Activated gamma-delta T cell treated with anti-CD3 and anti-CD28 coated beads, Interleukin-2, amount 50 U/mL, for 16 hours (primary cell): ENCODE data around the gene CTBP1.
"Not testable (repeated sequence)": the region's sequence is repeated elsewhere in the genome, so short reads cannot be mapped to it uniquely, and the experiment has no call there.

Experiments used
- DNase-seq: peaks from one replicate; pipeline ENCODE4 v3.0.0-alpha.2; 2020; ENCODE audit warnings: low read depth

Gene CTBP1

GRCh38 chr4:1248245-1249147 is at the start of gene CTBP1:
Gene CTBP1, minus strand, starts transcription at chr4:1249130. Its CDS starts 7,799 bp downstream, at chr4:1241331.
- peak; percentile 70 for DNase-seq

DNA sequence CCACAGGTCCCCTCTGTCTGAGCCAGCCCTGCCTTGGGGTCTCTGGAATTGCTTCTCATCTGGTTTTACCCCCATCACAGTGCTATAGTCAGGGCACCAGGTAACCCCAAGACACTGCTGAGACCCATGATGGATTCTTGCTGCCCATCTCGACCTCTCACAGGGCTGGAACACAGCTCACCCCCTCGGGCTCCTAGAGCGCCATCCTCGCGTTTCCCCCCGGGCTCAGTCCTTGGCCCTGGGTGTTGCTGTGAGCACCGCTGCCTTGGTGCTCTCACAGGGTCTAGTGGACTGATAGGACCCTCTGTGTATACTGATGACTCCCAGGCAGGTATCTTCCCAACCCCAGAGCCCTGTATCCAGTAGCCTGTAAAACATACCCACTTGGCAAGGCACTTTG is 49.5 kb upstream of the CTBP1 start:
- no peak for DNase-seq

GRCh38 chr4:1297456-1298325 is 48.8 kb upstream of the CTBP1 start:
- no peak for DNase-seq

- no peak for DNase-seq
Observed at GRCh38 chr4:1297023-1297395, 48.1 kb upstream of the CTBP1 start.

DNA sequence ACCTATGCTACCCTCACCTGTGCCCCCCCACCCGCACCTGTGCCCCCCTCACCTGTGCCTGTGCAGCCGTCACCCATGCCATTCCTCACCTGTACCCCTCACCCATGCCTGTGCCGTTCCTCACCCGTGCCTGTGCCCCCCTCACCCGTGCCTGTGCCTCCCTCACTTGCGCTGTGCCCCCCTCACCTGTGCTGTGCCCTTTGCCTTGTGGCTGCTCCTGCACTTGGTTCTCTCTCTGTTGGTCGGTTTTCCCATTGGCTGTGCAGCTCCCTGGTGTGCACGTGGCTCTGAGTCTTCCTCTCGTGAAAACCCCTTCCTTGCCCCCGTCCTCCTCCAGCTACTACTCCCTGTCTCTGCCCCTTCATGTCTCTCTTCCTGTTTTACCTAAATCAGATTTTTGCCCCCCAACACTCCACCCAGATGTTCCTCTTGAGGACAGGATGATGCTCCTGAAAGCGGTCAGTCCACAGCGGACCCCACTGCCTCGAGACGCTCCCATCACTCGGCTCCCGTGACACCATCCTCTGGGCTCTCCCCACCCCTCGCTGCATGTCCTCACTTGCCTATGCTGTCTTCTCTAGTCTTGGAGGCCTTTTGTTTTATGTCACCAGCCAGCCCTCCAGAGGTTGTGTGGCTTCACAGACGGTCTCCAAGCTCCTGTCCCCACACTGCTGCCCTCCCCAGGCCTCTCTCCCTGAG is 47.5 kb upstream of the CTBP1 start:
- no peak for DNase-seq

DNA sequence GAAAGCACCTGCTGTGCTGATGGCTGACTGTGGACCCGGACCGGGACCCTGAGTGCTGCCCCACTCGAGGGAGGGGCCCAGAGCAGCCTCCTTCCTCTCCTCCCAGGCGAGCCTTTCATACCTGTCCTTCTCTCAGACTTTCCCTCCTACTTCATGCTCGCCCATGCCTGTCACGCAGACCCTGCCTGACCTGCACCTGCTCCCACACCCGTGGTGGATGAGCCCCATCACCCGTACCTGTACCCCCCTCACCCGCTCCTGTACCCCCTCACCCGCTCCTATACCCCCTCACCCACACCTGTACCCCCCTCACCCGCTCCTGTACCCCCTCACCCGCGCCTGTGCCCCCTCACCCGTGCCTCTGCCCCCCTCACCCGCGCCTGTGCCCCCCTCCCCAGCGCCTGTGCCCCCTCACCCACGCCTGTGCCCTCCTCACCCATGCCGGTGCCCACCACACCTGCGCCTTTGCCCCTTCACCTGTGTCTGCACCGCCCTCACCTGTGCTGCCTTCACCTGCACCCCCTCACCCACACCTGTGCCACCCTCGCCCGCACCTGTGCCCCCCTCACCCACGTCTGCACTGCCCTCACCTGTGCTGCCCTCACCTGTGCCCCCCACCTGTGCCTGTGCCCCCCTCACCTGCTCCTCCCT is 46.6 kb upstream of the CTBP1 start:
- DNase-seq, result no peak

DNA sequence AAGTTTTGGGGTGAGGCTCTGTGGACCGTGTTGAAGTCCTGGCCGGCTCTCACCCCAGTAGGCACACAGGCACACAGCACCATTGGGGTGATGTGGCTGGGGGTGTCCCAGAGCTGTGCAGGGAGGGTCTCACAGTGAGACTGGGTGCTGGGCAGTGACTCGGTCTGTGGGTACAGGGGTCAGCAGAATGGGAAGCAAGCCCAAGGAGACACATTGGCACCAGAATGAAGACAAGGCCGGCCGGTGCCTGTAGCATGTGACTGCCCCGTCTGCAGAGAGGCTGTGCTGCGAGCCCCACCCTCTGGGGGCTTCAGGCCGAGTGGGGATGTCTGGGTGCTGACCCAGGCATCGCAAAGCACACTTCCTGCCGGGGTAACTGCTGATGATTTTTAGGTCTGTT is 46.0 kb upstream of the CTBP1 start:
- no peak for DNase-seq

DNA sequence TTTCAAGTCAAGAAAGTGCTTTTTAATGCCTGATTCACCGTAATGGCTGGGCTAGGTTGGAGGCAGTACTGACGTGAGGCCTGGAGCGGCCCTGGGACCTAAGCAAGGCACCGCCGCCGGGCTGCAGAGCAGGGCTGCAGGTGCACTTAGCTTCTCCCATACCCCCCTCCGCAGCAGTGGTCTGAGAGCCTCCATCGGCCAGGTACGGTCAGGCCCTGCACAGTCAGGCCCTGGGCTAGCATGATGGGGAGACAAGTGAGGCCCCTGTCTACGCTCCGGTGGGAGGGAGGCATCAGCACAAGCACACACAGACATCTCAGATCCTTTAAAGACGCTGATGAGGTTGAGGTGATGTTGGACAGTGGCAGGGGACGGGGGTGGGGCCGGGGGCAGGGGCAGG is 45.5 kb upstream of the CTBP1 start:
- no peak for DNase-seq

GRCh38 chr4:1293991-1294390 is 45.1 kb upstream of the CTBP1 start:
- no peak for DNase-seq

DNA sequence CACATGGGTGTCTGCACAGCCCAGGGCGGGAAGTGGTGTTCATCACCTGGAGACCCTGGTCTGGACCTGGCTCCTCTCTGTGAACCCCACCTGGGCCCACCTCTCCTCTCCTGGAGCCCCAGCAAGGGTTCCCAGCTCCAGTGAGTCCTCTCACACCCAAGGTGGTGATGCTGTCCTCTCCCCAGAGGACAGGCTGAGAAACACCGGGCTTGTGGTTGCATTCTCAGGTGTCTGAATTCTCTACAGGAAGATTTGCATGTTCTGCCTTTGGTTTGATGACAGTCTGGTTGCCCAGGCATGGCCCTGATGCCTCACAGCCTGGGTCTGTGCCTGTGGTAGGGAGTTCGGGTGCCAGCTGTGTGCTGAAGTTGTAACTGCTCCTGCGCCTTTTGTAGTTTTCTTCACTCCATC is 44.6 kb upstream of the CTBP1 start:
- DNase-seq, result no peak

- not testable (repeated sequence) for DNase-seq
Observed at GRCh38 chr4:1292703-1293011, 43.7 kb upstream of the CTBP1 start.

DNA sequence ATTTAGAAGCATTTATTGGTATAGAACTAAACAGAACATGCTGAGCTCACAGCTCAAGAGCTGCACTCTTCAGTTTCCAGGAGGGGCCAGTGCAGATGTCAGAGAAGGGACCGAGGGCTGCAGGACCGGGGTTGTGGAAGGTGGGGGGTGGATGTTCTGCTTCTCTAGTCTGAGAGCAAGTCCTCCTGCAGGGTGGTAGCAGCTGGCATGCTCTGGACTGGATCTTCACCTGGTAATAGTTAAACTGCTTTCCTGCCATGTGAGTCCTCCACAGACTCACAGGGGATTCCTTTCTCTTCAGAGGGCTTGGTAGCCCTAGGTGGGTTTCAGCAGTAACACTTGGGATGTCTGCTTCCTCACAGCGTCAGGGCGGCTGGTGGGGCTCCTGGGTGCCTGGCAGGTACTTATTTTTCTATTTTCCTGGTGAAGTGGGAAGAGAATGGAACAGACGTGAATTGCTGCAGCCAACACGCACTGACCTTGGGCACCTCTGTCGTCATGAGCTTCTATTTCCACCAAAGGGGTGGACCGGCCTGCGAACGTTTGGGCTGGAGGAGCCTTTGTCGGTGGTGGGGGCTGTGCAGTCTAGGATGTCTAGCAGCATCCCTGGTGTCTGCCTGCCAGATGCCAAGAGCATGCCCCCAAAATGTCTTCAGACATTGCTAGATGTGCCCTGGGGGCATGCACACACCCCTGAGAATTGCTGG is 43.2 kb upstream of the CTBP1 start:
- DNase-seq, result no peak

DNA sequence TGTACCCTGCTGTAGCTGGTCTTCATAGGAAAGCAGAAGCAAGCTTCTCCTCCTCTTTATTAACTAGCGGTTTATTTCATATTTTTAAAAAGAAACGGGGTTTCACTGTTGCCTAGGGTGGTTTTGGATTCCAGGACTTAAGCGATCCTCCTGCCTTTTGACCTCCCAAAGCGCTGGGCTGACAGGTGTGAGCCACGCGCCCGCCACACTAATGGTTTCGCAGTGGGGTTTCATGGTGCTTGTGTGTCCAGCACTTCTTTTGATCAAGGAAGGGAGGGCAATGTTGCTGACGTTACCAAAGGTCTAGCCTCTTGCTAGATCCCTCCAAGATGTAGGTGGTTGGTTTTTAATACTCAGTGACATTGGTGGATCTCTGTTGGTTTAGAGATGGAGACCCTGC is 42.2 kb upstream of the CTBP1 start:
- DNase-seq, result no peak

GRCh38 chr4:1290165-1290977 is 41.4 kb upstream of the CTBP1 start:
- DNase-seq, result no peak

GRCh38 chr4:1289207-1290164 is 40.6 kb upstream of the CTBP1 start, which contains the start of gene MAEA:
Gene MAEA, plus strand, starts transcription at chr4:1289891. Its CDS starts 23 bp downstream, at chr4:1289914.
- DNase-seq, result peak; percentile 97

DNA sequence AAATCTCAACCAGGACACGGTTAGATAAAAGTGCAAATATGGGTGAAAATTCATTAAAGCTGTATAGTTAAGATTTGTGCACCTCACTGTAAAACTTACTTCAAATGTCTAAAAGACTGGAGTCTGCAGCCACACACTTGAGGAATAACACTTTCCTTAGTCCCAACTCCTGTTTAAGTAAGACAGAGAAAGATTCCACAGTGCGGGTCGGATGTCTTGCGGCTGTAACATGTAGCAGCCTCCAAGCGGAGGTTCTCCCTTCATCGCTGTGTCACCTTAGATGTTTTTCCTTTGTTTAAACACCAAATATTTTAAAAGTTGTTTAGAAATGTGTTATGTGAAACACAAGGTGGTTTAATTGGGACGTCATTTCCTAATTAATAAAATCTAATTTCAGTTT is 39.9 kb upstream of the CTBP1 start:
- no peak for DNase-seq

- DNase-seq, result no peak
Observed at GRCh38 chr4:1285790-1286553, 37.0 kb upstream of the CTBP1 start.

DNA sequence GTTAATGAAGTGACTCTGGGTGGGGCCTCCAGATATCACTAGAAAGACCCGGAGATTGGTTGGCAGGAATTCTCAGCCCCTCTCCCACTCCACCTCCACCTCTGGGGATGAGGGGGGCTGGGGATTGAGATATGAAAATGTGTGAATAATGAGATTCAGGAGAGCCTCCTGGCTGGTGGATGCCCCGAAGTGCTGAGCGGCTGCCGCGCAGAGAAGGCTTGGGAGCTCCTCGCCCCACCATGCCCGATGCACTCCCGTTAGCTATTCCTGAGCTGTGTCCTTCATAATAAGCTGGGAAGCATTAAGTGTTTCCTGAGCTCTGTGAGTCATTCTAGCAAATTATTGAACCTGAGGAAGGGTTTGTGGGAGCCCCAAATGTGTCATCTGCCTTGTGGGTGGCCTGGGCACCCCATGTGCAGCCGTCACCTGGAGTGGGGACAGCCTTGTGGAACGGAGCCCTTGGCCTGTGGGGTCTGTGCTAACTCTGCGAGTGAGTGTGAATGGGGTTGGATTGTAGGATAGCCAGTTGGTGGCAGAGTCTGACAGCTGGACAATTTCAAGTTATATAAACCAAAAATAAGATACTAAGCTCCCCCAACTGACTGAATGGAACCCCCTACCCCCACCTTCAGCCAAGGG is 36.3 kb upstream of the CTBP1 start:
- DNase-seq, result no peak
